ENCODE data around the gene INPP5A.
"Not testable (repeated sequence)": the region's sequence is repeated elsewhere in the genome, so short reads cannot be mapped to it uniquely, and the experiment has no call there.

GRCh38 chr10:132673746-132674145 lies 136.2 kb downstream of the INPP5A start:
- TF ChIP-seq CSRNP3 (CRISPR knock-in tag; IDR thresholded peaks at IDR 0.05); CREB5 (CRISPR knock-in tag; IDR thresholded peaks at IDR 0.05; ENCODE audit: low read depth); PPARA (CRISPR knock-in tag; IDR thresholded peaks at IDR 0.05; ENCODE audit: borderline replicate concordance); PATZ1 (CRISPR knock-in tag; IDR thresholded peaks at IDR 0.05; ENCODE audit: borderline replicate concordance); ZNF70 (CRISPR knock-in tag; IDR thresholded peaks at IDR 0.05); POU6F1 (CRISPR knock-in tag; IDR thresholded peaks at IDR 0.05; ENCODE audit: borderline replicate concordance, low read depth); RARB (CRISPR knock-in tag; IDR thresholded peaks at IDR 0.05); BACH2 (CRISPR knock-in tag; IDR thresholded peaks at IDR 0.05; ENCODE audit: borderline replicate concordance); ARNTL (CRISPR knock-in tag; IDR thresholded peaks at IDR 0.05; ENCODE audit: borderline replicate concordance, low read depth); ZFP3 (CRISPR knock-in tag; IDR thresholded peaks at IDR 0.05); CSDC2 (CRISPR knock-in tag; IDR thresholded peaks at IDR 0.05); GLIS3 (CRISPR knock-in tag; IDR thresholded peaks at IDR 0.05); TCF4 (CRISPR knock-in tag; IDR thresholded peaks at IDR 0.05; ENCODE audit: borderline replicate concordance); ZNF565 (CRISPR knock-in tag; conservative IDR thresholded peaks at IDR 0.05; ENCODE audit: low read depth): not testable (repeated sequence)

Measured in SK-N-SH treated with all-trans-retinoic acid at 6 μM for 48 hours (cell line).